Duodenal mucosa (tissue), 2 donors: ENCODE data around the gene CUX1.

Experiments
- H3K27ac ChIP-seq: one replicate; pipeline ENCODE4 v1.7.0; 2013; ENCODE audit warnings: low read depth, low read length
- H3K27me3 ChIP-seq, 2 donors: one replicate each; pipeline ENCODE4 v1.7.0; 2013; ENCODE audit warnings: low read length in 2 of 2, control low read depth in 1 of 2; ENCODE audit not compliant: insufficient read depth in 2 of 2, control insufficient read depth in 1 of 2
- H3K36me3 ChIP-seq, 2 donors: one replicate each; pipeline ENCODE4 v1.7.0; 2013; ENCODE audit warnings: low read length in 2 of 2, control low read depth in 1 of 2; ENCODE audit not compliant: insufficient read depth in 2 of 2, control insufficient read depth in 1 of 2
- H3K4me1 ChIP-seq, 2 donors: one replicate each; pipeline ENCODE4 v1.7.0; 2013; ENCODE audit warnings: low read length in 2 of 2, control low read depth in 1 of 2; ENCODE audit not compliant: insufficient read depth in 2 of 2, control insufficient read depth in 1 of 2
- H3K4me3 ChIP-seq, 2 donors: one replicate each; pipeline ENCODE4 v1.7.0; 2013; ENCODE audit warnings: low read length in 2 of 2, low read depth in 1 of 2
- H3K9ac ChIP-seq, 2 donors: one replicate each; pipeline ENCODE4 v1.7.0; 2013; ENCODE audit warnings: low read length in 2 of 2, low read depth in 1 of 2
- H3K9me3 ChIP-seq, 2 donors: one replicate each; pipeline ENCODE4 v1.7.0; 2013; ENCODE audit warnings: low read length in 2 of 2, control low read depth in 1 of 2; ENCODE audit not compliant: control insufficient read depth in 1 of 2

CUX1 gene

GRCh38 chr7:102248081-102248455, 430.6 kb downstream of the CUX1 start:
- Histone ChIP-seq H3K4me1 (no peaks in the 10 kb centered on the region), H3K9ac (no peak overlapping the region), H3K27ac (no peak overlapping the region), H3K4me3 (no peak overlapping the region), H3K9me3 (no peaks in the 10 kb centered on the region), H3K27me3 (no peaks in the 10 kb centered on the region), H3K36me3 (peaks cover 5 to 13% of the 10 kb centered on the region in 2 donors)

- Histone ChIP-seq H3K9me3 (no peaks in the 10 kb centered on the region), H3K9ac (no peak overlapping the region), H3K27ac (no peak overlapping the region), H3K36me3 (peaks cover 3 to 13% of the 10 kb centered on the region in 2 donors), H3K4me3 (no peak overlapping the region), H3K27me3 (no peaks in the 10 kb centered on the region), H3K4me1 (no peaks in the 10 kb centered on the region)
These were observed 431.3 kb downstream of the CUX1 start for GRCh38 chr7:102248456-102249395.

GRCh38 chr7:102251531-102252365, 434.3 kb downstream of the CUX1 start:
- H3K4me3 ChIP-seq, result no peak overlapping the region
- peaks cover 3 to 10% of the 10 kb centered on the region in 2 donors for H3K36me3 ChIP-seq
- H3K27me3 ChIP-seq, result no peaks in the 10 kb centered on the region
- no peaks in the 10 kb centered on the region for H3K9me3 ChIP-seq
- H3K9ac ChIP-seq, result no peak overlapping the region
- H3K27ac ChIP-seq, result no peak overlapping the region
- H3K4me1 ChIP-seq, result no peaks in the 10 kb centered on the region

- Histone ChIP-seq H3K9ac (no peak overlapping the region), H3K4me1 (no peaks in the 10 kb centered on the region), H3K4me3 (no peak overlapping the region), H3K36me3 (peaks cover 3 to 10% of the 10 kb centered on the region in 2 donors), H3K27ac (no peak overlapping the region), H3K27me3 (no peaks in the 10 kb centered on the region), H3K9me3 (no peaks in the 10 kb centered on the region)
These were observed 435.0 kb downstream of the CUX1 start for GRCh38 chr7:102252366-102252982.

- Histone ChIP-seq H3K27me3 (no peaks in the 10 kb centered on the region), H3K4me1 (no peaks in the 10 kb centered on the region), H3K9ac (no peak overlapping the region), H3K4me3 (no peak overlapping the region), H3K27ac (no peak overlapping the region), H3K36me3 (peaks cover 3 to 10% of the 10 kb centered on the region in 2 donors), H3K9me3 (no peaks in the 10 kb centered on the region)
These were observed 435.9 kb downstream of the CUX1 start for GRCh38 chr7:102253066-102253972.

GRCh38 chr7:102253973-102254370, 436.5 kb downstream of the CUX1 start:
- H3K36me3 ChIP-seq, result peaks cover 3 to 10% of the 10 kb centered on the region in 2 donors
- no peak overlapping the region for H3K27ac ChIP-seq
- H3K9ac ChIP-seq, result no peak overlapping the region
- H3K4me1 ChIP-seq, result no peaks in the 10 kb centered on the region
- H3K4me3 ChIP-seq, result no peak overlapping the region
- H3K27me3 ChIP-seq, result no peaks in the 10 kb centered on the region
- no peaks in the 10 kb centered on the region for H3K9me3 ChIP-seq

- Histone ChIP-seq H3K9ac (no peak overlapping the region), H3K36me3 (peaks cover 3 to 10% of the 10 kb centered on the region in 2 donors), H3K27me3 (no peaks in the 10 kb centered on the region)
These were observed 437.1 kb downstream of the CUX1 start for GRCh38 chr7:102254521-102254920.

GRCh38 chr7:102255501-102255900, 438.1 kb downstream of the CUX1 start:
- no peak overlapping the region for H3K27ac ChIP-seq
- H3K9me3 ChIP-seq, result no peaks in the 10 kb centered on the region
- H3K4me3 ChIP-seq, result no peak overlapping the region
- H3K4me1 ChIP-seq, result no peaks in the 10 kb centered on the region
- H3K36me3 ChIP-seq, result peaks cover 1 to 4% of the 10 kb centered on the region in 2 donors
- no peaks in the 10 kb centered on the region for H3K27me3 ChIP-seq
- no peak overlapping the region for H3K9ac ChIP-seq

More at GRCh38 chr7:102254521-102254920, 437.1 kb downstream of the CUX1 start:
- H3K4me1 ChIP-seq, result no peaks in the 10 kb centered on the region
- H3K9me3 ChIP-seq, result no peaks in the 10 kb centered on the region
- no peak overlapping the region for H3K4me3 ChIP-seq
- H3K27ac ChIP-seq, result no peak overlapping the region

- Histone ChIP-seq H3K9me3 (no peaks in the 10 kb centered on the region), H3K4me3 (no peak overlapping the region), H3K27me3 (no peaks in the 10 kb centered on the region), H3K27ac (no peak overlapping the region), H3K4me1 (no peaks in the 10 kb centered on the region), H3K36me3 (peaks cover 0 to 4% of the 10 kb centered on the region in 2 donors), H3K9ac (no peak overlapping the region)
These were observed 438.5 kb downstream of the CUX1 start for GRCh38 chr7:102255916-102256315.
